Measurements from ENCODE around the gene STAC.
A peak's percentile ranks its signal among the peaks of the same experiment; 100 is the strongest.

The STAC gene, protein sequence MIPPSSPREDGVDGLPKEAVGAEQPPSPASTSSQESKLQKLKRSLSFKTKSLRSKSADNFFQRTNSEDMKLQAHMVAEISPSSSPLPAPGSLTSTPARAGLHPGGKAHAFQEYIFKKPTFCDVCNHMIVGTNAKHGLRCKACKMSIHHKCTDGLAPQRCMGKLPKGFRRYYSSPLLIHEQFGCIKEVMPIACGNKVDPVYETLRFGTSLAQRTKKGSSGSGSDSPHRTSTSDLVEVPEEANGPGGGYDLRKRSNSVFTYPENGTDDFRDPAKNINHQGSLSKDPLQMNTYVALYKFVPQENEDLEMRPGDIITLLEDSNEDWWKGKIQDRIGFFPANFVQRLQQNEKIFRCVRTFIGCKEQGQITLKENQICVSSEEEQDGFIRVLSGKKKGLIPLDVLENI

DNA sequence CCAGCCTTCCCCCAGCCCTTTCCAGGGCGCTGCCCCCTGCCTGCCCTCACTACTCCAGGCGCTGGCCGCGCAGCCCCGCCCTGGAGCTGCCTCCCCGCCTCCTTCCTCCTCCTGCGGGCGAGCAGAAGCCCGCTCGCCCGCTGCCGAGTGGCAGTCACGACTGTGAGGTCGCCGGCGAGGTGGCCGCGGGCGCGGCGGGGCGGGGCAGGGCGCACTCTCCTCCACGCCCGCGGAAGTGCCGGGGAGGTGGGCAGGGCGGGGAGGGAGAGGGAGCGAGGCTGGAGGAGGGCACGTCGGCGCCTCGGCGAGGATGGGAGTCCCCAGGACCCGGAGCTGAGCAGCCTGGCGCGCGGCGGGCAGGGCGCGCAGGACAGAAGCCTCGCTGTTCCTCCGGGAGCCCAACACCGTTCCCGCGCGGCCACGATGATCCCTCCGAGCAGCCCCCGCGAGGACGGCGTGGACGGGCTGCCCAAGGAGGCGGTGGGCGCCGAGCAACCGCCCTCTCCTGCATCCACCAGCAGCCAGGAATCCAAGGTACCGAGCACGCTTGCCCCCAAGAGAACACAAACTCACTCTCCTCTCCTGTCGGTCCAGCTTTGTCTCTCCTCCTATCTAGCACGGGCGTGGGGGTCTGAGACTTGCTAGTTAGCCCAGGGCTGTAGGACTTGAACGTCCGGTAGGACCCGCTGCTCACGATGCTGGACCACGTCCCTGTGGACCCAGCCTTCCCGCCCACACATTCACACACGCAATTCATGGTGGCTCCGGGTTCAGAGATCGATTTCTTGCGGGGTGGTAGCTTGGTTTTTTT lies at the start of gene STAC:
Gene STAC, plus strand, starts transcription at position 284 of the 811 bp plus-strand sequence. Its CDS starts 140 bp downstream, at position 424.
- H3K27ac ChIP-seq, result no peak within 1 kb of the TSS
- ChIA-PET CTCF (no interaction called here), POLR2A (ENCODE audit: low non-redundant PET) (no interaction called here)
- no peak for DNase-seq (ENCODE audit: low spot score)
- TF ChIP-seq CTCF (conservative IDR thresholded peaks at IDR 0.05; ENCODE audit: low read depth), result no peak

DNA sequence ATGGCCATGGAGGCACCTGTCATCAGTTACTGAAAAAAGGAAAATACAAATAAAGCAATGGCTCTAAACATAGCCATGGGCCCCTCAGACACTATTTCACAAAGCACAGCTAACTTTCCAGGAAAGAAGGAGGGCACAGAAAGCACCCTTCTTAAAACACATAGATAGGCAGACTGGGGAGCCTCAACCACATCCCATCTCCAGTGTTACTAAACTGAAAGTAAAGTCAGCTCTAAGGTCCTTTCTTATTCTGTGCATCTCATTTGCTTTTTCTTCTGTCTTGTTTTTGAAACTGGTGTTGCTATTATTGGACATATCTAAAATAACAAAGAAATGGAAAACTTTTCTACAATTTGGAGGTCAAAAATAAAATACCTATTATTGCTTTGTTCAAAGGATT lies 48.2 kb upstream of the STAC start:
- DNase-seq (ENCODE audit: low spot score), result no peak
- POLR2A ChIA-PET (ENCODE audit: low non-redundant PET), result no interaction called here
- no peak for TF ChIP-seq CTCF (conservative IDR thresholded peaks at IDR 0.05; ENCODE audit: low read depth)
- CTCF ChIA-PET, result no interaction called here
- H3K27ac ChIP-seq, result no peak overlapping the region

GRCh38 chr3:36362216-36362615 lies 18.1 kb upstream of the STAC start:
- DNase-seq (ENCODE audit: low spot score), result no peak
- CTCF ChIA-PET, result no interaction called here

GRCh38 chr3:36362973-36363372 lies 17.3 kb upstream of the STAC start:
- H3K27ac ChIP-seq, result no peak overlapping the region
- POLR2A ChIA-PET (ENCODE audit: low non-redundant PET), result no interaction called here
- CTCF ChIA-PET, result no interaction called here
- DNase-seq (ENCODE audit: low spot score), result peak; percentile 73
- no peak for TF ChIP-seq CTCF (conservative IDR thresholded peaks at IDR 0.05; ENCODE audit: low read depth)

More at GRCh38 chr3:36362216-36362615, 18.1 kb upstream of the STAC start:
- POLR2A ChIA-PET (ENCODE audit: low non-redundant PET), result no interaction called here
- TF ChIP-seq CTCF (conservative IDR thresholded peaks at IDR 0.05; ENCODE audit: low read depth), result no peak
- H3K27ac ChIP-seq, result no peak overlapping the region

DNA sequence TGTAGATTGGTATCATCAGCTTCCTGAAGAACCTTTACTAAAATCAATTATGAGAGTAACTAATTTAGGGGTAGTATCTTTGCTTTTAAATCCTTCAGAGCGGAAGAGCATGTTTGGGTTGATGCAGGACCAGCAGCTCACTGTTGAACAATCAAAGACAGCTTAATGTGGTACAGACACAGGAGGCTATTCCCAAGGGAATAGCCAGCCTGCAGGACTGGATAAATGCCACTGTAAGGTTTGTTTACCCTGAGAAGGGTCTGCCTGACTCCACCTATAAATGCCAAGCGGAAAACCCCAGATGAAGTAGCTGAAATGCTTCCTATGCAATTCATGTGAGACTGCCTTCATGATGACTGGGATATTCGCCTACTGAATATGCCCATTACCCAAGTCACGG lies 16.0 kb upstream of the STAC start:
- CTCF ChIA-PET, result no interaction called here
- no peak for TF ChIP-seq CTCF (conservative IDR thresholded peaks at IDR 0.05; ENCODE audit: low read depth)
- H3K27ac ChIP-seq, result no peak overlapping the region
- POLR2A ChIA-PET (ENCODE audit: low non-redundant PET), result no interaction called here
- no peak for DNase-seq (ENCODE audit: low spot score)

GRCh38 chr3:36365829-36366228 lies 14.5 kb upstream of the STAC start:
- ChIA-PET CTCF (no interaction called here), POLR2A (ENCODE audit: low non-redundant PET) (no interaction called here)
- no peak for TF ChIP-seq CTCF (conservative IDR thresholded peaks at IDR 0.05; ENCODE audit: low read depth)

More at GRCh38 chr3:36365829-36366228, 14.5 kb upstream of the STAC start:
- DNase-seq (ENCODE audit: low spot score), result no peak
- H3K27ac ChIP-seq, result no peak overlapping the region
